GM18858 (cell line): ENCODE data around the gene ZBTB17.
A peak's percentile ranks its signal among the peaks of the same experiment; 100 is the strongest.

ENCODE experiments used
- ATAC-seq: cut with Tn5 transposase; IDR thresholded peaks from one replicate; pipeline ENCODE4 v1.9.1; 2021; ENCODE audit not compliant: unreplicated experiment

ZBTB17 gene

DNA sequence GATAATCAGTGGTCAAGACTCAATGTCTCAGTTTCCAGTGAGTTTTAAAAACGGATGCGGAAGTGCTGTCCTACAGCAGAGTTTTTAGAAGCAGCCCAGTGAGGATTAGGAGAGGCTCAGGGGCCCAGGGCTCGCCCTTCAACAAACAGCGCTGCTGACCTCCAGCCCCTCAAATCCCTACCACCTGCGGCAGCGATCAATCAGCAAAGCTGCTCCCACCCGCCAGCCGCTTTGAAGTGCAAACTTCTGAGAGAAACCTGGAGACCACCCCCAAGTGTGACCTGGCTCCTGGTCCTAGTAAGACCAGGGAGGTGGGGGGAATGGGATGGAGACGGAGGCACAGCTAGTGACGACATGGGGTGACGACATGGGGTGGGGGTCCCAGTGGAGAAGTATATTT, 14.4 kb downstream of the ZBTB17 start:
- ATAC-seq = no peak

DNA sequence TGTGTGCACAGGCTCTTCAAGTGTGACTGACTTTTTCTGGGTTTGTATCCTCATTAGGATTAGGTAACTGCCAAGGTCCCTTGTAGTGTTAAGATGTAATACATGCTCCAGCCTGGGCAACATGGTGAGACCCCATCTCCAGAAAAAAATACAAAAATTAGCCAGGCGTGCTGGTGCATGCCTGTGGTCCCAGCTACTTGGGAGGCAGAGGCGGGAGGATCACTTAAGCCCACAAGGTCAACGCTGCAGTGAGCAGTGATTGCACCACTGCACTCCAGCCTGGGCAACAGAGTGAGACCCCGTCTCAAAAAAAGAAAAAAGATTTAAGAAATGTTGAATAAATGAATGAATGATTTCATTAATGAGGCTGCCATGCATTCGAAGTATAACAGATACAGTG, 15.1 kb downstream of the ZBTB17 start:
- ATAC-seq = no peak

DNA sequence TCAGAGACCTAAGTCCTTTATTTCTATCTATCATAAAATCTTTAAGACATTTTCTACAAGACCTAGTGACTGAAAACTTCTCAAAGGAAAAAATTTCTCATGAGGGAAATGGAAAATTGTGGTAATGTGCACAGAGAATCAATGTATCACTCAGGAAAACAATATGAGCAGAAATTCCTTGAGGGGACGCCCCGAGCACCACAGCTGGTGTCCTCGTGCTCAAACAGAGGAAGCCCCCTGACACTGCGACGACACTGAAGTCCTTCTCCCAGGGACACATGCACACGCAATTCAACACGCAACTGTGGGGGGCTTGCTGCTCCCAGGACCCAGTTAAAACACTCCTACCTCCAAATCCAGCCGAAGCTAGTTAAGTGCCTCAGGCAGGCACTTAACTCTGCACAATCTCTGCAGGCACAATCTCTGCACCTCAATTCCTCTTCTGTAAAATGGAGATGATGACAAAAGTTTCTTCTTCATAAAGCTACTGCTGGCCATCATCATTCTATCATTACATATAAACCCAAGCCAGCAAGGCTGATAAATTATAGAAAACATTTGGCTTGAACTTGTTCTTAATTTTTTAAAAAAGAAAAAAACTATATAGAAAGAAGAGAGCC, 16.0 kb downstream of the ZBTB17 start:
- ATAC-seq = no peak

DNA sequence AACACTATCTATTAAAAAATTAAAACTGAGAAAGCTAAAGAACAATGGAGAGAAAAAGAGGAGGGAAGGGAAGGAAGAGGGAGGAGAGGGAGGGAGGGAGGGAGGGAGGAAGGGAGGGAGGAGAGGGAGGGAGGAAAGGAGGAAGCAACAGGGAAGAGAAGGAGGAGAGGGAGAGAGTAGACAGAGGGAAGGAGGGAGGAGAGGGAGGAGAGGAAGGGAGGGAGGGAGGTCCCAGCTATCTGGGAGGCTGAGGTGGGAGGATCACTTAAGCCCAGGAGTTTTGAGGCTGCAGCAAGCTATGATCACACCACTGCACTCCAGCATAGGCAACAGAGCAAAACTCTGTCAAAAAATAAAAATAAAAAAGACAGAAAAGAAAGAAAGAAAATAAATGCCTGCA, 16.5 kb downstream of the ZBTB17 start:
- ATAC-seq = no peak

DNA sequence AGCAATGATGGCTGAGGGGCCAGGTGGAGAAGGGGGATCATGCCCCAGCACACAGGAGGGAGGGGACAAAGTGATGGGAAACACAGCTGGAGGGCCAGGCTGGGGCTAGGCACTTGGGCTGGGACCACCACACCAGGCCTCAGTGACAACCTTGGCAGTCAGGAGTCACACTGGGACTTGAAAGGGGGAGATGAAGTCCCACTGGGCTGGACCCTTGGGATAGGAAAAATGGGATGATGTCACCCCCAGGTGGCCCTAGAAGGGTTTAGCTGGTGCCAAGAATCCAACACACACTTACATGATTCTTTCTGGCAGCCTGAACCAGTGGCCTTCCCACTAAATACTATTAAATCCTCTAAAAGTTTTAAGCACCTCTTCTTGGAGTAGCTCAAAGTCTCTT, 17.1 kb downstream of the ZBTB17 start:
- no peak for ATAC-seq

DNA sequence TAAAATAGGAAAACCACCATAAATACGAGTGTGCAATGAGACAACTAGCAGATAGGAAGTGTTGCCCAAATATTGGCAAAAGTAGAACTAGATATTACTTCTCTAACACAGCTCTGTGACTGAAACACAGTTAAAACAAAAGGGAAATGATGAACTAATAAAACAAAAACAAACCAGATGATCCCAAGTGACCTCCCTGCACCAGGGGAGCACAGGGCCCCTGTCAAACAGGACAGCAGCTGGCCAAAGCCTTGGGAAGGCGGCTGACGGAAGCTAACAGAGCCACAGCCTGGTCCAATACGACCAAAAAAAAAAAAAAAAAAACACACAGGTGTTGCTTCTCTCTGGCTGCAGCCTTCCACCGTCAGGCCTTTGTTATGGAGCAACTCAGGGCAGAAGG, 17.8 kb downstream of the ZBTB17 start:
- ATAC-seq = no peak

DNA sequence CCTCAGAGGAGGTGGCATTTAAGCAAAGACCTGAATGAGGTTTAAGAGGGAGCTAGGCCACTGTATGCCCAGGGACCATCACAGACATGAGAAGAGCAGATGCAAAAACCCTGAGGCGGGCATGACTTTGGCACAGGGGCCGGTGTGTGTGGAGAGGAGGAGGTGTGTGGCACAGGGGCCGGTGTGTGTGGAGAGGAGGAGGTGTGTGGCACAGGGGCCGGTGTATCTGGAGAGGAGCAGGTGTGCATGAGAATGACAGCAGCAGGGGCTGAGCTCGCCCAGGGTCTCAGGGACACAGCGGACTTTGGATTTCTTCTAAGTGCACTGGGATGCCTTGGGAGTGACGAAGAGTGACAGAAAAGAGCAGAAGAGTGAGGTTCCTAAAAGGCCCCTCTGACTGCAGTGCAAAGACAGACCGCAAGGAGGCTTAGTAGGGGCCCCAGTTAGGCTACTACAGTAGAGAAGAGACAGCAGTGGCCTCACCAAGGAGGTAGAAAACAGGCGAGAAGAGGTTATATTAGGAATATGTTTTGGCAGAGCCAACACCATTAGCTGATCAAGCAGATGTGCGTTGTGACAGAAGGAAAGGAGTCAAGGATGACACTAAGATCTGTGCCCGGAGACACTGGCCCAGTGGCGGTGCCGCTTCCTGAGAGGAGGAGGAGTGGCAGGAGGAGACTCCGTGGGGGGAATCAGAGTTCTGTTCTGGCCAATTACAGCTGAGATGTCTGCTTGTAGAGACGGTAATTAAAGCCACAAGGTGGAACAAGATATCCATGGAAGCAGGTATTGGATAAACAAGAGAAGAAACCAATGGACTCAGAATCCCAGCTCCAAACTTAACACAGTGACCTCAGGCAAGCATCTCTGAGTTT, 18.4 kb downstream of the ZBTB17 start:
- ATAC-seq = no peak

DNA sequence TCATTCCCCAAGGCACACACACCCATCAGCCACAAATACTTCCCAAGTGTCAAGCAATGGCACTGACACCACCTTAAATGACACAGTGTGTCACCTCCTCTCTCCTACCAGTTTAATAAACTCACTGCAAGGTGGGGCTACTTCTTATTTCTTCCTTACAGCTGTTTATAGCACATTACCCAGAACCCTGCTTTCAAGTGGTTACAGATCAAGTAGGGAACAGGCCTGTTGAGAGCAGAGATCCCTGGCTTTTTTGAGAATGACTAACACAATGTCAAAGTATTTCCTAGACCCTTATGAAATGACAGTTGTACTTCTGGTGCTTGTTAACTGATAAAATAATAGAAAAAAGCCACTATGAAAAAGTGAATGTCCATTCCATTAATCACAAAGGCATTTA, 19.8 kb downstream of the ZBTB17 start:
- no peak for ATAC-seq

DNA sequence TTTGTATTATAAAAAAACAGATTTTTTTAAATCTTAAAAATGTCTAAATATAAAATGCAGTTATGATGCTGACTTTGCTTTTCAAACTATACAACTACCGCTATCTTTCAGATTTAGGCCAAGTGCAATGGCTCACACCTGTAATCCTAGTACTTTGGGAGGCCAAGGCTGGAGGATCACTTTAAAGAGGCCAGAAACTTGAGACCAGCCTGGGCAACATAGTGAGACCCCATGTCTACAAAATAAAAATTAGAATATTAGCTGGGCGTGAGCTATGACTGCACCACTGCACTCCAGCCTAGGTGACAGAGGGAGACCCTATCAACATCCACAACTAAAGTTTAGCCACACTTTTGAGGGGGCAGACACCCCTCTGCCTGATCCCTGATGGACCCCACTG, 20.3 kb downstream of the ZBTB17 start:
- no peak for ATAC-seq

DNA sequence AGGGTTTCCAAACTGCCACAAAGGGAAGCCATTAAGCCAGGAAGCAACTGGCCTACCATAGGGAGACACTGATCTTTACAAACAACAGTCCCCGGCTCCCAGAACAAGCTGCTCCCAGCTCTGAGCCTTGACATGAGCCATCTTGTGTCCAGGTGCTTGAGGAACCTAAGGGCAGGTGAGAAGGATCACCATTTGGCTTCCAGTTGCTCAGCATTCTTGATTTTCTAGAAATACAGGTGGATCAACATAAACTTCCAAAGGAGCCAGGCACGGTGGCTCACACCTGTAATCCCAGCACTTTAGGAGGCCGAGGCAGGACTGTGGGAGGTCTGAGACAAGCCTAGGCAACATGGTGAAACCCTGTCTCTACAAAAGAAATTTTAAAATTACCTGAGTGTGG, 21.6 kb downstream of the ZBTB17 start:
- no peak for ATAC-seq

DNA sequence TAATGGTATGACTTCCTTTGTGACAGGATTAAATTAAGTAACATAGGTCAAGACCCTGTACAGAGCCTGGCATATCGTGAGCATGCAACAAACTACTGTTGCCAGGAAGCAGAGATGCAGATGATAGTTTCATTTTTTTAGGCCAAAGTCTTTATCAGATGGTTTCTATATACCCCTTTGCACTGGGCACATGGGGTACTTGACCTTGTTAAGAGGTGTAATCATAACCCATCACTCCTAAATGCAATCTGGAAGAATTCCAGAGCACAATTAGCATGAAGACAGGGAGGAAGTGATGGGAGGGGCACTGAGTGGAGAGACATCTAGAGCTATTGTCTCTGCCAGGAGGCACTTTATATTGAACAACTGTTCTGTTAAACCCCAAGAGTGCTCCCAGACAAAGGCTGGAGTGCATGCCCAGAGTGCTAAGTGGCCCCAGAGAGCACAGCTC, 22.1 kb downstream of the ZBTB17 start:
- ATAC-seq = no peak

DNA sequence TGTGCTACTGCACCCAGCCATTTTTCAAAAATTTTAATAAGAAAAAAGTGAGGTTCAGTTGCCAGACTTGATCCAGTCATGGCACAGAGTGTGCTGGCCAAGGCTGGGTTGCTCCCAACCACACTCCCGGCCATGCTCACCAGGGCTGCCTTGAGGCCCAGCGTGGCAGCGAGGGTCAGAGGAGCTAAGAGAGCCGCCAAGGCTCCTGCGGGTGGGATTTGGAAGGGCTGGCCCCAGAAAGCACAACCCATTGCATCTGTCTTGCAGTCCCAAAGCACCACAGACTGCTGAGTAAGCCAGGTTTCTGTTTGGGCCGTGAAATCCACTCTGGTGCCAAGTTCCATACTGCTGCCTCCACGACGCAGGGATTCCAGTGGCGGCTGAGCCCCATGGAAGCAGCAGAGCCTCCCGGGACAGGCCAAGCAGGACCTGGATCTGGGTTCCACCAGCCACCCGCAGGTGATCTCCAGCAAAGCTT, 22.6 kb downstream of the ZBTB17 start:
- no peak for ATAC-seq

DNA sequence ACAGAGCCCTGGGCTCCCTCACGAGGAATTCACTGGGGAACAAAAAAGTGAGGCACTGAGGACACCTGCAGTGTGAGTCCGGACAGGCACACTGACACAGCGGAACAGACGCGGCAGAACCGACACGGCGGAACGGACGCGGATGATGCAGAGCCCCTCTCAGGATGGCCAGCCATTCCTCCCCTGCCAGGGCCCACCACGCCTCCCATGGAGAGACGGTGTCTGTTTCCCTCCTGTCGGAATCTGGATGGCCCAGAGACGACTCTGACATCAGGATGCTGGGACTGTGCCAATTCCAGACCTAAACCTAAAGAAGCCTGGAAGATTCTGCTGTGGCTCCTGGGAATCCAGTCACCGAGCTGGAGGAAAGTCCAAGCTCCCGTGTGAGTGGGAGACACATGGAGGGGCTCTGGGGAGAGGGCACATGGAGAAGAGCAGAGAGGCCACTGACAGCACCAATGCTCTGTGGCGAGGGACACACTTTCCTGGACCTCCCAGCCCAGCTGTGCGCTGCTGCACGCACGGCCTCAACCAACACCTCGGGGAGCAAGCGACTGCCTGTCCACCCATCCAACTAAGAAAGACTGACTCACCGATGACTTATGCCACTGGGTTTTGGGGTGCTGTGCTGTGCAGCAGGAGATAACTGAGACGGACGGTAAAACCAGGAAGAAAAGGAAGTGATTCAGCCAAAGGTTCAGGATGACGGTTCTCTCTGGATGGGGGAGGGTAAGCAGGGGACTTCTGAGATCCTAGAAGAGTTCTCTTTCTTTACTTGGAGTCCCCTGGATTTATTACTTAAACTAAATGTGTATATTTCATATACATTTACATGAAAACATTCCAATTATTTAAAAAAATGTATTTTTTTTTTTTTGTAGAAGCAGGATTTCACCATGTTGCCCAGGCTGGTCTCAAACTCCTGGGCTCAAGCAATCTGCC, 23.3 kb downstream of the ZBTB17 start:
- ATAC-seq = no peak

DNA sequence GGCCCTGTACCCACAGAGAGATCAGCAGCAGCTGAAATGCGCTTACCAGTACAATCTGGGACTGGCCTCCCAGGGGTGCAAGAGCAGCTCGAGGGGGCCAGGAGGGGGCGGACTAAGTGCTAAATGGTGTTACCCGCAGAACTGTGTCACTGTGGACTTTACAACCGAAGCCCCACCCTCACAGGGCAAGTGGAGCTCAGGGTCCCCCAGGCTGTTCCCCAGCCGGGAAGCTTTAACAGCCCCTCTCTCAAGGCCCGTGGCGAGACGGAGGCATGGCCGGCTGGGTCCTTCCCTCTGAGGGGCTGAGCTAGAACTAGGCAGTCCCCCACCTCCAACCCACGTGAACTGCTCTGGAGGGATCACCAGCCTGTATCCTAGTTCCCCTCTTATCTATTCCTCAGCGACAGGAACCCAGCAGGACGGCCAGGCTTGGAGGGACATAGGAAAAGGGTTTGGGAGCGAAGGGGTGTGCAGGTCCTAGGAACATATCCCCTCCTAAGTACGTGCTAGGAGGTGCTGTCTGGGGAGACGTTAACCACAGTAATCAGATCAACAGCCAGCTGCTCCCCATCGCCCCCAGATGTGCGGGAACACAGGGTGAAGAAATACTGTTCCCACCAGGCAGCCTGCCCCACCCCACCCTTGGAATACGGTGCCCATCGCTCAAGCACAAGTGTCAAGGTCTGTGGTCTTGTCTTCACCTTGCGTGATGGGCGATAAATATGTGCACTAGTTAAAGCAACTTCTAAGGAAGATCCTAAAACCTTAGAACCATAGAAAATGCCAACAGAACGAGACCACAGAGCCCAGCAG, 24.4 kb downstream of the ZBTB17 start:
- no peak for ATAC-seq

DNA sequence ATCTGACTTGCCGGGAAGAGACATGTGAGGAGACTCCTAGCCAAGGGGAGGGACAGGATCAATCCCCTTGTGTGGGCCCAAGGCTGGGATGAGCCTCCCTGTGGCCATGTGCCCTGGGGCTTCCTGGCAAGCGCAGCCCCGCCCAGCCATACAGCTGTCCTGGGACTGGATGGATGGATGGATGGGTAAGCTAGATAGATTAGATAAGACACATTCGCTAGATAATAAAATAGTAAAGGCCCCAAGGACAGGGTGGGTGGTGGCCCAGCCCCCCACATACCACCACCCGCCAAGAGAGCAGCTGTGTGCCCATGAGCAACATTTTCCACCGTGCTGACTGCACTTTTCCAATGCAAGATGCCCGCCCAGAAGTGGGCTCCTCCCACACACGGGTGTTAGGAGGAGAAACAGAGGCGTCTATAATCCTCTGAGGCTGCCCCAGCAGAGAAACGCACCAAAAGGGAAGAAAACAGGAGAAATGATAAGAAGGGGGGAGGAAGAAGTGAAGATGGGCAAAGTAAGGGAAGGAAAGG, 25.1 kb downstream of the ZBTB17 start:
- no peak for ATAC-seq

DNA sequence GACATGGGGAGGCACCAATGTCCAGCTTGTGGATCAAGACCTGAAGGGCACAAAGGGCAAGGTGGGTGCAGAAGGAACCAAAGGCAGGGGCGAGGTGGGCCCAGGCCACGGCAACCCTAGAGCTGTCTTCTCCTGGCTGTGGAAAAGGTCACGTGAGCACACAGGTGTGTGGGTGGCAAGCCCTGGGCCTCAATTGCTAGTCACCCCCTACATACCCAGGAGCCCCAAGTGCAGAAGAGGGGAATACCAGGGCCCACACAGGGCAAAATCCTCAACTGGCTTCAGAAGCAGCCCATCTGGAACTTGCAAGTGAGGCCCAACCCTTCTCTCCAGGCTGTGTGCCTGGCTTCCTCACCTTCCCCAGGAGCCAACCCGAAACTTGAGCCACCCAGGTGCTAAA, 25.6 kb downstream of the ZBTB17 start:
- ATAC-seq = no peak

DNA sequence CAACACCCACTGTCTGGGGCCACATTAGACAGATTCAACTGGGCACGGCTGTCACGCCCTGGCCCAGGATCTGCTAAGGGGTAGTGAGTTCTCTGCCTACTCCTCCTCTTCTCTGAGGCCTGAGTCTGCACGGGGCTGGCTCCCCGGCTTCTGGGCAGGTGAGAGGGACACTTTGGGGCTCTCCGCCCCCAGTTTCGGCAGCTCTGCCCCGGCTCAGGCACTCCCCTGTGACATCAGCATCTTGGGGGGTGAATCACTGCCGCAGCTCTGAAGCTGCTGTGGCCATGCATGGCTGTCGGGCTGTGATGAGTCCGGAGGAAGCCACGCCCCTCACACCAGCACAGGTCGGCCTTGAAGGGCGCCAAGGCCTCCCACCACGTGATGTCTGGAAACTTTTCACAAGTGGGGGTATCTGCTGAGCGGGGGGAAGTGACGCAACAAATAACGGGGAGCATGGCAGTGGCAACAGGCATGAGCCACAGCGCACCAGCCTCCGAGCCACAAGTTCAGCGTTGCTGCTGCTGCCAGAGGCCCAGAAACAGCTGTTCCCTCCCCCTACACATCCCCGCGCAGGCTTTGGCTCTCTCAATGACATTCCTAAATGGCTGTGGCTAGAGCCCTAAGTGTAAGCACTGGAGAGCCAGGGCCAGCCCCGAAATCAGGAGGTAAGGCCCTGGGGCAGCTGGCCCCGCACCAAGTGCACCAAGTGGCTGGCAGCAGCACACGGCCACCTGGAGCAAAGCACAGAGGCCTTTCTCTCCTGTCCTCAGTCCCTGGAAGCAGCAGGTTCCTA, 26.3 kb downstream of the ZBTB17 start:
- peak; percentile 66 for ATAC-seq

DNA sequence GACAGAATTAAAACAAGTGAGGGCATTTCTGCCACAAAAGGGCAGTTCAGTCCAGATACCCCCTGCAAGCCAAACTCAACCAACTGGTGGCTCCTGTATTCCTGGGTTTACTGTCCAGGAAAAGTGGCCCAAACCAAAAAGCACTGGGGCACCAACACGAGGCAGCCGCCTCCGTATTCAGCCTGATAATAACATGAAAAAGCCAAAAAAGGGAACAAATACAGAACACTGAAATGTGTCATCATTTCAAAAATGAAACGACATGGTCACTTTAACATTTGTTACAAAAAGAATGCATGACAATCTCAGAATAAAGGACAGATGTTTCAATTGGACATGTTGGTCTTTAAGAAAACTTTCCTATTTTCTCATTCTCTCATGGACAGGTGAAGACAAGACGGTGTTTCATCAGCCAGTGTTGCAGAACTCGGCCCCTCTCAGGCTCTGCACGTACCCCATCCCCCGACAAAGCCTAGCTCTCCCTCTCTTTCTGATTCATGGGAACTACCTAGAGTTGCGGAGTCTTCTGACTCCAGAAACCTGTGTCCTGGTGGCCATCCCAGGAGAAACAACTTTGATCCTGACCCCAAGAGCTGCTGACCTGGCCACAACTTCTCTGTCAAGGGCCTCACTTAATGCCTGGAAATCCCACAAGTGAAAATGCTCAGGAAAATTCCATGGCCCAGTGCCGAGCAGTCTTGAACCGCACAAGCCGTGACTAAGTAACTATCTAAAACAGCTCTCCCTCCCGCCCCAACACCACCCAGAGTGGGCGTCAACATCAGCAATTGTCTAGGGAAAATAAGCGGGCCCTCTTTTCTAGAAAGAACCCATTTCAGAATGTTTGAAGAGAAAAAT, 27.1 kb downstream of the ZBTB17 start:
- no peak for ATAC-seq
